GM21723 (cell line): ENCODE results near the gene ADRA1B.
"Not testable (repeated sequence)": the region's sequence is repeated elsewhere in the genome, so short reads cannot be mapped to it uniquely, and the experiment has no call there.

Experiments used
- ATAC-seq: cut with Tn5 transposase; IDR thresholded peaks from one replicate; pipeline ENCODE4 v1.9.1; 2021; ENCODE audit warnings: mild to moderate bottlenecking, moderate library complexity; ENCODE audit not compliant: unreplicated experiment

The ADRA1B gene

DNA sequence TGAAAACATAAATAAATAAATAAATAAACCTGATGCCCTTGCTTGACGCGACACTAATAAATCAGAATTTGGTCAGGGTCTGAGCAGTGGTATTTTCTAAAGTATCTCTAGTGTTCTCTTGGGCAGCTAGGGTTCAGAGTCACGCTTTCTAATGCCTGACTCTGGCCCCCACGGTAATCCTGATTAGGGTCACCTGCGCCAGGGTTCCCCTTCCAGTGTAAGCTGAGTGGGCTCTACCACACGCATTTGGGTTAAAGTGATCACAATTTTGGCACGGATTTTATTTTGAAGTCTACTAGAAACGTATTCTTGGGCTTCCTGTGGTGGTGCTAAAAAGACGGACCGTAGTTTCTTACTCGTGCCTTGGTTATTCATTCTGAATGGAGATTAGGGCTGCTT lies 93.3 kb downstream of the ADRA1B start:
- peak; percentile 20 for ATAC-seq

- no peak for ATAC-seq
Measured at GRCh38 chr5:160011471-160011870, 95.2 kb downstream of the ADRA1B start.

DNA sequence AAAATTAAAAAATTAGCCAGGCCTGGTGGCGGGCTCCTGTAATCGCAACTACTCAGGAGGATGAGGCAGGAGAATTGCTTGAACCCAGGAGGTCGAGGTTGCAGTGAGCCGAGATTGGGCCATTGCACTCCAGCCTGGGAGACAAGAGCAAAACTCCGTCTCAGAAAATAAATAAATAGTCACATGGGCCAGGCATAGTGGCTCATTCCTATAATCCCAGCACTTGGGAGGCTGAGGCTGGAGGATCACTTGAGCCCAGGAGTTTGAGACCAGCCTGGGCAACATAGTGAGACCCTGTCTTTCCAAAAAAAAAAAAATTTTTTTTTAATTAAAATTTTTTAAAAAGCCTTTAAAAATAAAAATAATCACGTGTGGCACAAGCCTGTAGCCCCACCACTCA lies 97.9 kb downstream of the ADRA1B start:
- ATAC-seq = not testable (repeated sequence)

- no peak for ATAC-seq
Measured at GRCh38 chr5:160018945-160019625, 102.8 kb downstream of the ADRA1B start.

GRCh38 chr5:160020266-160020770 lies 104.0 kb downstream of the ADRA1B start:
- no peak for ATAC-seq

DNA sequence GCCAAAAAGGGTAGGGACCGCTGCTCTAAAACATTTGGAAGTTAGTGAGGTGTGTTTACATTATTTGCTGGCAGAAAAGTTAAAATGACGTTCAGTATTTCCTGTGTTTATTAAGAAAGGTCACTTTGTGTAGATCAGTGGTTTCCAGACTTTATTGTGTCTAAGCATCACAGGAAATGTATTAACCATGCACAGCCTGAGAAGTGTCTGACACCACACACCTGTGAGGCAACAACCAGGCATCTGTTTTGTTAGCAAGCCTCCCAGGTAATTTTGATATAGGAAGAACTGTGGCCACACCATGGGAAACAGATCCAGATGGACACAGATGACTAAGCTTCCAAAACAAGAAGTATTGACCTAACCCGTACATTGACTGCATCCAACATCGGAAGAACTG lies 104.7 kb downstream of the ADRA1B start:
- no peak for ATAC-seq

DNA sequence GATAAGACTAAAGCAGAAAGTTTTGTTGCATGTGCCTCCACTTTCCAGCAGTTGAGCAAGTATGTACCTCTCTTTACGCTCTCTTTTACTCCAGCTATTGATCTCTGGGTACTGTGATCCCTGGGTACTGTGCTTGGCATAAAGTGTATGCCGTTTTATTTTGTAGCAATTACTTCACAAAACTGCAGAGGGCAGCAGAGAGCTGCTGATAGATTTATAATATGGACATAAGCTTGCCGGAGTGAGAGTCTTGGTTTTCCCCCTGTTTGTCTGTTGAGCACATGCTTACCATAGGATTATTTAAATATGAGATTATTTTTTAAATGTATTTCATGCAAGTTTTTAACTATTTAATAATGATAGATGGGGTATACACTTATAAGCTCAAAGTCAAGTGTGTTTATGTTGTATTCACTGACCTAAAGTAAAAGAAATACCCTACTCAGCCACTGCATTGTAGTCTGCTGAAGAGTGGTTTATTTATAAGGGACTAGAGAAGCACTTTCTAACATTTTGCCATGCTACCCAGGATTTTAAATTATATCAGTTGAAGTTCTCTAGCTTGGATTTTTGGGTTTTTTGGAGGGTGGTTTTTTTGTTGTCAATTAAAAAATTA lies 105.7 kb downstream of the ADRA1B start:
- ATAC-seq = peak; percentile 96
